MM.1S (cell line): ENCODE data around the gene SUGT1.

Experiments used
- DNase-seq: peaks from one replicate; pipeline ENCODE4 v3.0.0-alpha.2; 2015
- H2AFZ ChIP-seq: fragments of 300-600 bp; sonication (generic); 2 replicates; pipeline ENCODE4 v1.6.0; 2016; ENCODE audit warnings: antibody characterized with exemption, low read length
- H3F3A ChIP-seq: fragments of 300-600 bp; sonication (generic); 2 replicates; pipeline ENCODE4 v1.6.1; 2016; ENCODE audit warnings: mild to moderate bottlenecking, antibody characterized with exemption, low read length, moderate library complexity, mixed read lengths; ENCODE audit not compliant: insufficient read depth
- H3K27ac ChIP-seq: fragments of 300-600 bp; sonication (generic); 2 replicates; pipeline ENCODE4 v1.5.1; 2016; ENCODE audit warnings: mild to moderate bottlenecking, low read length
- H3K27me3 ChIP-seq: fragments of 300-600 bp; sonication (generic); replicated peaks from 2 replicates; pipeline ENCODE4 v1.6.0; 2016; ENCODE audit warnings: low read length; ENCODE audit not compliant: insufficient read depth
- H3K36me3 ChIP-seq: fragments of 300-600 bp; sonication (generic); replicated peaks from 2 replicates; pipeline ENCODE4 v1.6.1; 2016; ENCODE audit warnings: mild to moderate bottlenecking, low read length, mixed read lengths; ENCODE audit not compliant: insufficient read depth
- H3K4me1 ChIP-seq: fragments of 300-600 bp; sonication (generic); 2 replicates; pipeline ENCODE4 v1.6.1; 2016; ENCODE audit warnings: low read length, mixed read lengths
- H3K4me2 ChIP-seq: fragments of 300-600 bp; sonication (generic); 2 replicates; pipeline ENCODE4 v1.6.0; 2016; ENCODE audit warnings: low read depth, low read length
- H3K4me3 ChIP-seq: fragments of 300-600 bp; sonication (generic); 2 replicates; pipeline ENCODE4 v1.5.1; 2016; ENCODE audit warnings: low read length, mixed read lengths
- H3K79me2 ChIP-seq: fragments of 300-600 bp; sonication (generic); 2 replicates; pipeline ENCODE4 v1.6.1; 2016; ENCODE audit warnings: mixed run types, low read length, mixed read lengths
- H3K9ac ChIP-seq: fragments of 300-600 bp; sonication (generic); 2 replicates; pipeline ENCODE4 v1.6.1; 2016; ENCODE audit warnings: low read length, mixed read lengths
- H3K9me2 ChIP-seq: fragments of 300-600 bp; sonication (generic); replicated peaks from 2 replicates; pipeline ENCODE4 v1.6.1; 2016; ENCODE audit warnings: mild to moderate bottlenecking, low read length, mixed read lengths; ENCODE audit not compliant: insufficient read depth
- H3K9me3 ChIP-seq: fragments of 300-600 bp; sonication (generic); replicated peaks from 2 replicates; pipeline ENCODE4 v1.6.1; 2016; ENCODE audit warnings: mild to moderate bottlenecking, low read length, mixed read lengths; ENCODE audit not compliant: insufficient read depth
- H4K20me1 ChIP-seq: fragments of 300-600 bp; sonication (generic); 2 replicates; pipeline ENCODE4 v1.6.1; 2016; ENCODE audit warnings: mild to moderate bottlenecking, low read length, moderate library complexity, mixed read lengths; ENCODE audit not compliant: insufficient read depth
- EZH2 ChIP-seq: fragments of 300-600 bp; sonication (generic); optimal IDR thresholded peaks from 2 replicates; pipeline ENCODE3; 2017; ENCODE audit warnings: low read depth, mild to moderate bottlenecking, antibody characterized with exemption, low read length, mixed read lengths
- EZH2phosphoT487 ChIP-seq: fragments of 300-600 bp; sonication (generic); IDR thresholded peaks from 2 replicates; pipeline ENCODE4 v1.6.1; 2018; ENCODE audit warnings: antibody characterized with exemption, low read length
- TF ChIP-seq, protein P1 (sequence below): fragments of 300-600 bp; sonication (generic); IDR thresholded peaks from 2 replicates; pipeline ENCODE4 v1.5.1; 2016; ENCODE audit warnings: antibody characterized with exemption, low read length, mixed read lengths

Gene SUGT1

DNA sequence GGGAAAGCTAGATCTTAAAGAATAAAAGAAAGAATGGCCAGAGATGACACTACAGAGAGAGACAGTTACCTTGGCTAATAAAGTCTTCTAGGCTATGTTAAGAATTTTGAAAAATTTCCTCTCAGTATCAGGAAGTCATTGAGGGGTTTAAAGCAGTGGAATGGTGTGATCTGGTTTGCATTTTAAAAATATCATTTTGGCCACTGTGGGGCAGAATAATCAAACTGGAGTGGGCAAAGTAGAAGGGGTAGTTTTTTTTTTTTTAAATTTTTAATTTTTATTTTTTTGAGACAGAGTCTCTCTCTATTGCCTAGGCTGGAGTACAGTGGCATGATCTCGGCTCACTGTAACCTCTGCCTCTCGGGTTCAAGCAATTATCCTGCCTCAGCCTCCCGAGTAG, 91.4 kb downstream of the SUGT1 start:
- H3K4me2 ChIP-seq = no peak overlapping the region
- H3K9me2 ChIP-seq = no peaks in the 10 kb centered on the region
- no peaks in the 10 kb centered on the region for H3K27me3 ChIP-seq
- no peak overlapping the region for H3K27ac ChIP-seq
- H3K36me3 ChIP-seq = no peaks in the 10 kb centered on the region
- no peak for DNase-seq
- no peaks in the 10 kb centered on the region for H3K9me3 ChIP-seq
- H2AFZ ChIP-seq = no peak overlapping the region
- H4K20me1 ChIP-seq = no peaks in the 10 kb centered on the region
- H3K9ac ChIP-seq = no peak overlapping the region
- H3K4me3 ChIP-seq = no peak overlapping the region
- H3F3A ChIP-seq = no peaks in the 10 kb centered on the region
- TF ChIP-seq, protein P1, sequence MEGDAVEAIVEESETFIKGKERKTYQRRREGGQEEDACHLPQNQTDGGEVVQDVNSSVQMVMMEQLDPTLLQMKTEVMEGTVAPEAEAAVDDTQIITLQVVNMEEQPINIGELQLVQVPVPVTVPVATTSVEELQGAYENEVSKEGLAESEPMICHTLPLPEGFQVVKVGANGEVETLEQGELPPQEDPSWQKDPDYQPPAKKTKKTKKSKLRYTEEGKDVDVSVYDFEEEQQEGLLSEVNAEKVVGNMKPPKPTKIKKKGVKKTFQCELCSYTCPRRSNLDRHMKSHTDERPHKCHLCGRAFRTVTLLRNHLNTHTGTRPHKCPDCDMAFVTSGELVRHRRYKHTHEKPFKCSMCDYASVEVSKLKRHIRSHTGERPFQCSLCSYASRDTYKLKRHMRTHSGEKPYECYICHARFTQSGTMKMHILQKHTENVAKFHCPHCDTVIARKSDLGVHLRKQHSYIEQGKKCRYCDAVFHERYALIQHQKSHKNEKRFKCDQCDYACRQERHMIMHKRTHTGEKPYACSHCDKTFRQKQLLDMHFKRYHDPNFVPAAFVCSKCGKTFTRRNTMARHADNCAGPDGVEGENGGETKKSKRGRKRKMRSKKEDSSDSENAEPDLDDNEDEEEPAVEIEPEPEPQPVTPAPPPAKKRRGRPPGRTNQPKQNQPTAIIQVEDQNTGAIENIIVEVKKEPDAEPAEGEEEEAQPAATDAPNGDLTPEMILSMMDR = peak; percentile 5; the same call in 1 of the 2 replicates
- TF ChIP-seq EZH2phosphoT487 = no peak
- no peaks in the 10 kb centered on the region for H3K79me2 ChIP-seq
- no peaks in the 10 kb centered on the region for H3K4me1 ChIP-seq

DNA sequence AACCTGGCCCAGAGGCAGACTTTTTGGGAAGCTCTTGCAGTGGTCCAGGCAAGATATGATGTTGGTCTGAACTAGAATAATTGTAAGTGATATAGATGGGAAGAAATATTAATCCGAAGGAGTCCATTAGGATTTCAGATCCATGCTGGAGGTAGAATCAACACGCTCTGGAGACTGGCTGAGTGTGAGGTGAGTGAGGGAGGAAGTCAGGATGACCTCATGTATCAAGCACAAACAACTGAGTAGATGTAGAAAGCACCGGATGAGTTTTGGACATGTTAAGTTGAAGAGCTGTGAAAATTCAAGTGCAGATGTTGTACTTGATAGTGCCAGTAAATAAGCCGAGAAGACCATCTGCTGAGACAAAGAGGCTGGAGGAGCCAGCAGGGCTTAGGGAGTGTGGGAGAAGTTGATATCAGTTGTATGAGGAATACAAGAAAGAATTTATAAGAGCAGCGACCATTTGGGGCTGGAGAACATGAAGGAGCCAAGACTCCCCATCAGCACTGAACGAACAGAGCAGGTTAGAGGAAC, 92.3 kb downstream of the SUGT1 start:
- Histone ChIP-seq H3K27ac (no peak overlapping the region), H2AFZ (no peak overlapping the region), H3K4me3 (no peak overlapping the region), H3K9me3 (no peaks in the 10 kb centered on the region), H3F3A (no peaks in the 10 kb centered on the region), H3K36me3 (no peaks in the 10 kb centered on the region), H3K9me2 (no peaks in the 10 kb centered on the region), H3K4me1 (no peaks in the 10 kb centered on the region), H3K79me2 (no peaks in the 10 kb centered on the region), H4K20me1 (no peaks in the 10 kb centered on the region), H3K9ac (no peak overlapping the region), H3K27me3 (no peaks in the 10 kb centered on the region), H3K4me2 (no peak overlapping the region)
- DNase-seq = no peak
- no peak for TF ChIP-seq EZH2
- TF ChIP-seq, protein P1 = no peak
- TF ChIP-seq EZH2phosphoT487 = no peak

- Histone ChIP-seq H3K9me3 (no peaks in the 10 kb centered on the region), H4K20me1 (no peaks in the 10 kb centered on the region), H3K9me2 (no peaks in the 10 kb centered on the region), H3K36me3 (no peaks in the 10 kb centered on the region), H3K4me1 (no peaks in the 10 kb centered on the region), H3K27ac (no peak overlapping the region), H2AFZ (no peak overlapping the region), H3K9ac (no peak overlapping the region), H3K79me2 (no peaks in the 10 kb centered on the region), H3F3A (no peaks in the 10 kb centered on the region), H3K4me3 (no peak overlapping the region), H3K27me3 (no peaks in the 10 kb centered on the region), H3K4me2 (no peak overlapping the region)
- no peak for DNase-seq
- no peak for TF ChIP-seq EZH2
- TF ChIP-seq EZH2phosphoT487 = no peak
- TF ChIP-seq, protein P1 = no peak
These were observed 93.5 kb downstream of the SUGT1 start for GRCh38 chr13:52746141-52746540.
